Measurements from ENCODE around the gene TBX1.

Gene TBX1

GRCh38 chr22:19801340-19802000 lies 40.9 kb downstream of the TBX1 start:
- DNase-seq = no peak

- no peak for DNase-seq
Observed at GRCh38 chr22:19802001-19802893, 41.7 kb downstream of the TBX1 start.

- no peak for DNase-seq
Observed at GRCh38 chr22:19802894-19803735, 42.5 kb downstream of the TBX1 start.

GRCh38 chr22:19803736-19804267 lies 43.2 kb downstream of the TBX1 start:
- no peak for DNase-seq

- DNase-seq = no peak
Observed at GRCh38 chr22:19805821-19806212, 45.2 kb downstream of the TBX1 start.

- DNase-seq = no peak
Observed at GRCh38 chr22:19806213-19807160, 45.9 kb downstream of the TBX1 start.

GRCh38 chr22:19807161-19807913 lies 46.8 kb downstream of the TBX1 start:
- no peak for DNase-seq

- DNase-seq = no peak
Observed at GRCh38 chr22:19807914-19808872, 47.6 kb downstream of the TBX1 start.

GRCh38 chr22:19808873-19809478 lies 48.4 kb downstream of the TBX1 start:
- no peak for DNase-seq

- DNase-seq = no peak
Observed at GRCh38 chr22:19809741-19810140, 49.2 kb downstream of the TBX1 start.

- DNase-seq = no peak
Observed at GRCh38 chr22:19810381-19811201, 50.0 kb downstream of the TBX1 start.

- DNase-seq = no peak
Observed at GRCh38 chr22:19811211-19811621, 50.6 kb downstream of the TBX1 start.

GRCh38 chr22:19811811-19812771 lies 51.5 kb downstream of the TBX1 start:
- no peak for DNase-seq

GRCh38 chr22:19812910-19813309 lies 52.3 kb downstream of the TBX1 start:
- DNase-seq = no peak

- no peak for DNase-seq
Observed at GRCh38 chr22:19814428-19814827, 53.9 kb downstream of the TBX1 start.

GRCh38 chr22:19815093-19815822 lies 54.7 kb downstream of the TBX1 start:
- no peak for DNase-seq
